Activated CD4-positive, alpha-beta T cell treated with anti-CD3 and anti-CD28 coated beads, Interleukin-2, amount 10 ng/mL, durations not matched to agents 7 days and 5 days (primary cell): ENCODE data around the gene ATG10. TPM values are rescaled to one million over a fixed set of nuclear protein-coding genes. Genes with fewer than 3 reads are reported as not detected.
"Not testable (repeated sequence)": the region's sequence is repeated elsewhere in the genome, so short reads cannot be mapped to it uniquely, and the experiment has no call there.

Source experiments
- CTCF ChIA-PET: fragments of 350-600 bp; sonication (Branson Sonifier 250); formaldehyde crosslinking; loops from one replicate; lab custom pipeline; 2021; ENCODE audit warnings: antibody characterized with exemption; lab: Charles Lee
- POLR2A ChIA-PET: fragments of 350-600 bp; sonication (Branson Sonifier 250); formaldehyde crosslinking; loops from one replicate; lab custom pipeline; 2021; ENCODE audit warnings: antibody characterized with exemption; lab: Charles Lee
- DNase-seq: peaks from one replicate; pipeline ENCODE4 v3.0.0-alpha.2; 2020
- H3K27ac Mint-ChIP-seq: one replicate; pipeline ENCODE4 v1.8.0; 2021; ENCODE audit warnings: mild to moderate bottlenecking, moderate library complexity, mixed read lengths
- H3K27me3 Mint-ChIP-seq: one replicate; pipeline ENCODE4 v1.8.0; 2021; ENCODE audit warnings: mixed read lengths
- H3K36me3 Mint-ChIP-seq: one replicate; pipeline ENCODE4 v1.8.0; 2021; ENCODE audit warnings: low read depth, mixed read lengths
- H3K4me1 Mint-ChIP-seq: one replicate; pipeline ENCODE4 v1.8.0; 2021; ENCODE audit warnings: mixed read lengths
- H3K4me3 Mint-ChIP-seq: one replicate; pipeline ENCODE4 v1.8.0; 2021; ENCODE audit warnings: mild to moderate bottlenecking, moderate library complexity, mixed read lengths
- H3K9me3 Mint-ChIP-seq: one replicate; pipeline ENCODE4 v1.8.0; 2021; ENCODE audit warnings: mixed read lengths
- total RNA-seq, 2 experiments: library from RNA; stranded (reverse); gene quantifications; one replicate each; pipeline ENCODE4 v1.2.3, GENCODE V29; 2021

Gene ATG10
- total RNA-seq, 2 experiments from 2014 or later = 6.6 to 9.4 TPM

DNA sequence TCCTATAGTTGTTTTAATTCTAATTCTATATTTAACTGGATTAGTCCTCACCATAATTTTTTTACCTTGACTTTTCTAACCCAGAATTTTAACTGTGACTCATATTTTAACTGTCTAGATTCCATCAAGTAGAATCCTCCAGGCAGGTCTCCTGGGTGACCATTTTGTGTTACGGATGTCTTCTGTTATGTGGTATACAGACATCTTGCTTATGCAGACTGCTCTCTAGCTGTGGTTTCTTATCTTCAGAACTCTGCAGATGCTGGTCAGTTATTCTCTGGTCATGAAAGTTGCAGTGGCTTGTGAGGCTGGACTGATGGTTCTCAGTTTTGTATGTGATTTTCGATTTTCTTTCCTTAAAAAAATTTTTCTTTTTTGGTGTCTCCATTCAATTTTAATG, 139.4 kb downstream of the ATG10 start:
- no peaks in the 10 kb centered on the region for H3K9me3 Mint-ChIP-seq
- ChIA-PET CTCF (no interaction called here), POLR2A (no interaction called here)
- H3K27me3 Mint-ChIP-seq = no peaks in the 10 kb centered on the region
- no peaks in the 10 kb centered on the region for H3K4me1 Mint-ChIP-seq
- H3K27ac Mint-ChIP-seq = no peak overlapping the region
- H3K4me3 Mint-ChIP-seq = no peak overlapping the region
- no peaks in the 10 kb centered on the region for H3K36me3 Mint-ChIP-seq
- no peak for DNase-seq

- H3K9me3 Mint-ChIP-seq = no peaks in the 10 kb centered on the region
- CTCF ChIA-PET = interaction anchor here (0.6 kb wide), 1 partner anchor 79 kb away, joined by 3 read pairs; no protein-coding TSS in a partner anchor
- DNase-seq = no peak
Observed at GRCh38 chr5:82115858-82116257, 144.0 kb downstream of the ATG10 start.

GRCh38 chr5:82119889-82120288, 148.1 kb downstream of the ATG10 start:
- no peak for DNase-seq
- Mint-ChIP-seq H3K4me3 (no peak overlapping the region), H3K36me3 (peaks cover 1% of the 10 kb centered on the region), H3K4me1 (no peaks in the 10 kb centered on the region), H3K9me3 (peaks cover 17% of the 10 kb centered on the region), H3K27me3 (no peaks in the 10 kb centered on the region), H3K27ac (no peak overlapping the region)
- CTCF ChIA-PET = interaction anchor here (0.7 kb wide), 1 partner anchor 286 kb away, joined by 4 read pairs; no protein-coding TSS in a partner anchor
- POLR2A ChIA-PET = no interaction called here

More at GRCh38 chr5:82115858-82116257, 144.0 kb downstream of the ATG10 start:
- Mint-ChIP-seq H3K27ac (no peak overlapping the region), H3K27me3 (no peaks in the 10 kb centered on the region), H3K36me3 (no peaks in the 10 kb centered on the region), H3K4me1 (no peaks in the 10 kb centered on the region), H3K4me3 (no peak overlapping the region)
- POLR2A ChIA-PET = no interaction called here

DNA sequence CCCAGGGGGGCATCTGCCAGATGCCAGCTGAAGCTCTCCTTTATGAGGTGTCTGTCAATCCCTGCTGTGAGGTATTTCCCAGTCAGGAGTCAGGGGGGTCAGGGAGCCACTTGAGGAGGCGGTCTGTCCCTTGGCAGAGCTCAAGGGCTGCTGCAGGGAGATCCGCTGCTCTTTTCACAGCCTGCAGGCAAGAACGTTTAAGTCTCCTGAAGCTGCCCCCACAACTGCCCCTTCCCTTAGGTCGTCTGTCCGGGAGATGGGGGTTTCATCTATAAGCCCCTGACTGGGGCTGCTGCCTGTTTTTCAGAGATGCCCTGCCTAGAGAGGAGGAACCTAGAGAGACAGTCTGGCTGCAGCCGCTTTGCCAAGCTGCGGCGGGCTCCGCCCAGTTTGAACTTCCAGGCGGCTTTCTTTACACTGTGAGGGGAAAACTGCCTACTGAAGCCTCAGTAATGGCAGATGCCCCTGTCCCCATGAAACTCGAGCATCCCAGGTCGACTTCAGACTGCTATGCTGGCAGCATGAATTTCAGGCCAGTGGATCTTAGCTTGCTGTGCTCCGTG, 158.0 kb downstream of the ATG10 start:
- Mint-ChIP-seq H3K27ac (no peak overlapping the region), H3K9me3 (peaks cover 14% of the 10 kb centered on the region), H3K4me3 (no peak overlapping the region), H3K36me3 (peaks cover 5% of the 10 kb centered on the region), H3K4me1 (no peaks in the 10 kb centered on the region), H3K27me3 (no peaks in the 10 kb centered on the region)
- ChIA-PET POLR2A (no interaction called here), CTCF (no interaction called here)
- no peak for DNase-seq

GRCh38 chr5:82130602-82131001, 158.8 kb downstream of the ATG10 start:
- Mint-ChIP-seq H3K4me3 (no peak overlapping the region), H3K36me3 (peaks cover 8% of the 10 kb centered on the region), H3K27me3 (no peaks in the 10 kb centered on the region), H3K9me3 (peaks cover 20% of the 10 kb centered on the region), H3K4me1 (no peaks in the 10 kb centered on the region), H3K27ac (no peak overlapping the region)
- POLR2A ChIA-PET = no interaction called here
- CTCF ChIA-PET = no interaction called here
- no peak for DNase-seq

DNA sequence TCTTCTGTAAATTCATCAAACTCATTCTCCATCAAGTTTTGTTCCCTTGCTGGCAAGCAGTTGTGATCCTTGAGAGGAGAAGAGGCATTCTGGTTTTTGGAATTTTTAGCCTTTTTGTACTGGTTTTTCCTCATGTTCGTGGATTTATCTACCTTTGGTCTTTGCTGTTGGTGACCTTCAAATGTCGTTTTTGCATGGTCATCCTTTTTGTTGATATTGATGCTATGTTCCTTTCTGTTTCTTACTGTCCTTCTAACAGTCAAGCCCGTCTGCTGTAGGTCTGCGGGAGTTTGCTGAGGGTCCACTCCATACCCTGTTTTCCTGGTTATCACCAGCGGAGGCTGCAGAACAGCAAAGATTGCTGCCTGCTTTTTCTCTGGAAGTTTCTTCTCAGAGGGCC, 165.4 kb downstream of the ATG10 start:
- DNase-seq = no peak
- Mint-ChIP-seq H3K4me3 (no peak overlapping the region), H3K36me3 (peaks cover 3% of the 10 kb centered on the region), H3K4me1 (no peaks in the 10 kb centered on the region), H3K9me3 (peaks cover 20% of the 10 kb centered on the region), H3K27ac (no peak overlapping the region), H3K27me3 (no peaks in the 10 kb centered on the region)
- POLR2A ChIA-PET = no interaction called here
- CTCF ChIA-PET = interaction anchor here (1.1 kb wide), 1 partner anchor 16 kb away, joined by 3 read pairs; no protein-coding TSS in a partner anchor

DNA sequence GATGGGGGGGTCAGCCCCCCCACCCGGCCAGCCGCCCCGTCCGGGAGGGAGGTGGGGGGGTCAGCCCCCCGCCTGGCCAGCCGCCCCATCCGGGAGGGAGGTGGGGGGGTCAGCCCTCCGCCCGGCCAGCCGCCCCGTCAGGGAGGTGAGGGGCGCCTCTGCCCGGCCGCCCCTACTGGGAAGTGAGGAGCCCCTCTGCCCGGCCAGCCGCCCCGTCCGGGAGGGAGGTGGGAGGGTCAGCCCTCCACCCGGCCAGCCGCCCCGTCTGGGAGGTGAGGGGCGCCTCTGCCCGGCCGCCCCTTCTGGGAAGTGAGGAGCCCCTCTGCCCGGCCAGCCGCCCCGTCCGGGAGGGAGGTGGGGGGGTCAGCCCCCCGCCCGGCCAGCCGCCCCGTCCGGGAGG, 168.0 kb downstream of the ATG10 start:
- POLR2A ChIA-PET, H3K27me3 Mint-ChIP-seq, DNase-seq, H3K27ac Mint-ChIP-seq, H3K4me3 Mint-ChIP-seq, CTCF ChIA-PET, H3K36me3 Mint-ChIP-seq, H3K4me1 Mint-ChIP-seq: not testable (repeated sequence)
- peaks cover 14% of the 10 kb centered on the region for H3K9me3 Mint-ChIP-seq

- POLR2A ChIA-PET = interaction anchor here (0.6 kb wide), 1 partner anchor 123 kb away, joined by 5 read pairs; no protein-coding TSS in a partner anchor
- Mint-ChIP-seq H3K4me1 (no peaks in the 10 kb centered on the region), H3K27ac (no peak overlapping the region), H3K27me3 (no peaks in the 10 kb centered on the region), H3K36me3 (no peaks in the 10 kb centered on the region), H3K4me3 (no peak overlapping the region), H3K9me3 (peaks cover 2% of the 10 kb centered on the region)
- DNase-seq = no peak
- CTCF ChIA-PET = no interaction called here
Observed at GRCh38 chr5:82142217-82142841, 170.5 kb downstream of the ATG10 start.

DNA sequence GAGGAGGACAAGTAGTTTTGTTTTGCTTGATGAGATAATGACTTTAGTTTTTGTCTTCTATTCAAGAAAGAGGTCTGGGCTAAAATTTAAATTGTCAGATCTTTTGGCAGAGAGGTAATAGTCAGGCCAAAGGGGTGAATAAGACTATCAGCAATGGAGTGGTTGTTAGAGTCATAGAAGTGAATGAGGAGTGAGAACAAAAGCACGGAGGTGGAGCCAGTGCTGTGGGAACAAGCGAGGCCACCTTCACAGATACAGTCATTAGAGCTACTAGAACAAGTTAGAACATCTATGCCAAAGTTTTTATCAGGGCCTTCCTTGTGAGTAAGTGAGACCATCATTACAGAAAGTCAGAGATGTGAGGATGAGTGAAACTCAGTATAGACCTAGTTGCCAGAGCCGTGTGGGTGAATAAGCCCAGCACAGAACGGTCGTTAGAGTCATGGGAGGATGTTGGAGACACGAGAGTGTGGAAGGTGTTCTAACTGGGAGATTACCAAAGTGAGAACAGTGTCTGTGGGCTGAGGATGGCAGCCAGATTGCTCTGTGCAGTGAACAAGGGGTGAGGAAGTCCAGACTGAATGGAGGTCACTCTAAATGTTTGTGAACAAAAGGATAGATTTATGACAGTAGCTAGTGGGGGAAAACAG, 171.2 kb downstream of the ATG10 start:
- no peak for DNase-seq
- Mint-ChIP-seq H3K27ac (no peak overlapping the region), H3K4me1 (no peaks in the 10 kb centered on the region), H3K36me3 (no peaks in the 10 kb centered on the region), H3K9me3 (no peaks in the 10 kb centered on the region), H3K4me3 (no peak overlapping the region), H3K27me3 (no peaks in the 10 kb centered on the region)
- ChIA-PET CTCF (no interaction called here), POLR2A (no interaction called here)

DNA sequence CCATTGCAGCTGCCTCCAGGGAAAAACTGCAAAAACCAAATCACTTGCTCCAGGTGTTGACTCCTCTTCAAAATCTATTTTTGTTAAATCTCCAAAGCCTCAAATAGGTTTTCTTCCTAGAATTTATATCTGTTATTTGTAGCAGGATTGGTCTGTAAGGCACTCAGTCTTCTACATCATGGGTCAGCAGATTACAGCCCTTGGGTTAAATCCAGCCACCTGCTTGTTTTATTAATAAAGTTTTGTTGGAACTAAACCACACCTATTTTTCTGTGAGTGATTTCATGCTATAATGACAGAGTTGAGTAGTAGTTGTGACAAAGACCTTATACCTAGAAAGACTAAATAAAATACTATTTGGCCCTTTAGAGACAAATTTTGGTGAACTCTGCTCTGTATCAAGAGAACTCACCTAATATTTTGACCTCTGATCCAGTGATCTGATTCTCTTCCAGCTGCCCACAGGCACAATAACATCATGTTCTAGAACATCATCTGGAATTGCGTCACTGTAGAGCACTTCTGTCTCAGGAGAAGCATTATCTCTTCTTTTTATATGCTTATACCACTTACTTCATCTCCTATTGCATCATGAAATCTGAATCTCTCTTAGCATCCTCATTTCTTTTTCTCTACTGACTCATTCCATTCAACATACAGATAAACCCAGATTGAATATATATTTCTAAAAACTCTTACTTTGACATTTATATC, 176.2 kb downstream of the ATG10 start:
- H3K27ac Mint-ChIP-seq = no peak overlapping the region
- ChIA-PET POLR2A (no interaction called here), CTCF (no interaction called here)
- H3K9me3 Mint-ChIP-seq = no peaks in the 10 kb centered on the region
- DNase-seq = no peak
- H3K4me1 Mint-ChIP-seq = no peaks in the 10 kb centered on the region
- no peak overlapping the region for H3K4me3 Mint-ChIP-seq
- no peaks in the 10 kb centered on the region for H3K27me3 Mint-ChIP-seq
- H3K36me3 Mint-ChIP-seq = no peaks in the 10 kb centered on the region

- H3K27ac Mint-ChIP-seq = no peak overlapping the region
- CTCF ChIA-PET = no interaction called here
- POLR2A ChIA-PET = no interaction called here
- H3K9me3 Mint-ChIP-seq = no peaks in the 10 kb centered on the region
- H3K36me3 Mint-ChIP-seq = no peaks in the 10 kb centered on the region
- DNase-seq = no peak
- H3K27me3 Mint-ChIP-seq = no peaks in the 10 kb centered on the region
- no peaks in the 10 kb centered on the region for H3K4me1 Mint-ChIP-seq
- no peak overlapping the region for H3K4me3 Mint-ChIP-seq
Observed at GRCh38 chr5:82149434-82149833, 177.6 kb downstream of the ATG10 start.

DNA sequence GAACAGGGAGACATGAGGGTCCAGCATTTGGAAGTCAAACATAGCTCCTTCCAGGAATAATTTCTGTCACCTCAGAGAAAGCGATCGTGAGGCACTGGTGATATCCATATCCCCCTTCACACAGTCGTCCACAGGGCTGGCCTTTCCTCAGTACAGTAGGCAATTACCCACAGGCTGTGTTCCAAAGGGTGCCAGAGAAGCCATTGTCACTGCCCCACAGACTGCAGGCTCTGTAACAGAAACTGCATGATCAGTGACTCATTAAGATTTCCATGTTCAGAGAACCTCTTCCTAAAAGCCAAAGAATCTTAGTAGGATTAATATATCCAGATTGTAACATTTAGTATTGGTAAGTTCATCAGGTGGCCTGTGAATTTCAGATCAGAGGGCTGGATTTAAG, 178.7 kb downstream of the ATG10 start:
- Mint-ChIP-seq H3K36me3 (no peaks in the 10 kb centered on the region), H3K27ac (no peak overlapping the region), H3K4me1 (no peaks in the 10 kb centered on the region), H3K4me3 (no peak overlapping the region), H3K9me3 (no peaks in the 10 kb centered on the region), H3K27me3 (no peaks in the 10 kb centered on the region)
- no peak for DNase-seq
- POLR2A ChIA-PET = no interaction called here
- CTCF ChIA-PET = interaction anchor here (0.6 kb wide), 1 partner anchor 942 kb away, joined by 3 read pairs; no protein-coding TSS in a partner anchor

GRCh38 chr5:82151204-82151603, 179.4 kb downstream of the ATG10 start:
- Mint-ChIP-seq H3K4me3 (no peak overlapping the region), H3K4me1 (no peaks in the 10 kb centered on the region), H3K9me3 (no peaks in the 10 kb centered on the region), H3K27me3 (no peaks in the 10 kb centered on the region), H3K36me3 (no peaks in the 10 kb centered on the region), H3K27ac (no peak overlapping the region)
- ChIA-PET POLR2A (no interaction called here), CTCF (interaction anchor here (0.7 kb wide), 1 partner anchor 31 kb away, joined by 3 read pairs; no protein-coding TSS in a partner anchor)
- DNase-seq = no peak
